ENCODE results near the gene RETREG3. TPM values are rescaled to one million over a fixed set of nuclear protein-coding genes. Genes with fewer than 3 reads are reported as not detected.
A peak's percentile ranks its signal among the peaks of the same experiment; 100 is the strongest.

RETREG3 gene
- total and polyA plus RNA-seq, 2 of the 13 experiments (the other 11 are each of a cell fraction or from before 2014, with no cell fraction given), result 47.0 to 55.8 TPM

- TF ChIP-seq SOX13 (IDR thresholded peaks at IDR 0.05), result no peak
- TF ChIP-seq SOX13 (CRISPR knock-in tag; conservative IDR thresholded peaks at IDR 0.05 in 1 of 2, IDR thresholded peaks at IDR 0.05 in 1 of 2), result peak in 1 of 2 experiments; percentile 61; a peak in 2 of 4 replicates
- TF ChIP-seq REST (IDR thresholded peaks at IDR 0.05; ENCODE audit: borderline replicate concordance in 1 of 2, low read depth in 1 of 2, low read length in 2 of 2), result no peak; a peak in 1 of 4 replicates
- TF ChIP-seq ZBTB43 (CRISPR knock-in tag; conservative IDR thresholded peaks at IDR 0.05), result peak; percentile 73; the same call in 1 of the 2 replicates
- peak; percentile 88; the same call in 1 of the 2 replicates for TF ChIP-seq ZNF281 (CRISPR knock-in tag; IDR thresholded peaks at IDR 0.05; ENCODE audit: borderline replicate concordance)
- peak; percentile 54; the same call in 1 of the 2 replicates for TF ChIP-seq KLF12 (CRISPR knock-in tag; IDR thresholded peaks at IDR 0.05; ENCODE audit: borderline replicate concordance)
- TF ChIP-seq NR2C2 (CRISPR knock-in tag; IDR thresholded peaks at IDR 0.05; ENCODE audit: borderline replicate concordance), result peak; percentile 99
- peak; percentile 53; the same call in 1 of the 2 replicates for TF ChIP-seq ZNF362 (CRISPR knock-in tag; IDR thresholded peaks at IDR 0.05; ENCODE audit: borderline replicate concordance)
- TF ChIP-seq ZNF746 (CRISPR knock-in tag; IDR thresholded peaks at IDR 0.05), result no peak
- no peak for TF ChIP-seq ETS1 (CRISPR knock-in tag; IDR thresholded peaks at IDR 0.05)
- TF ChIP-seq ZBTB20 (CRISPR knock-in tag; IDR thresholded peaks at IDR 0.05; ENCODE audit: borderline replicate concordance, low read depth), result no peak
- TF ChIP-seq RFX5 (IDR thresholded peaks at IDR 0.05; ENCODE audit: low read depth, low read length), result peak; percentile 59
These were observed 54.7 kb downstream of the RETREG3 start (continued) for GRCh38 chr17:42554250-42555121.

All from HepG2 (cell line).